Left renal cortex interstitium (tissue), 4 donors: ENCODE results near the gene ZNF860. TPM values are rescaled to one million over a fixed set of nuclear protein-coding genes. Genes with fewer than 3 reads are reported as not detected.
A peak's percentile ranks its signal among the peaks of the same experiment; 100 is the strongest.

Source experiments
- DNase-seq, 4 donors: peaks; one replicate each; pipeline ENCODE4 v3.0.0-alpha.2; 2013; ENCODE audit warnings: low read depth in 4 of 4, low spot score in 2 of 4, missing footprints in 1 of 4
- polyA plus RNA-seq, 4 donors: library from polyadenylated mRNA; unstranded; fragments of 120-200 nt; gene quantifications; one replicate each; pipeline ENCODE4 v1.2.1, GENCODE V29; 2013; ENCODE audit not compliant: insufficient read length in 4 of 4

The ZNF860 gene
- 1 to 10 TPM; 1.7 to 3.3 (median 2.4) TPM for polyA plus RNA-seq

DNA sequence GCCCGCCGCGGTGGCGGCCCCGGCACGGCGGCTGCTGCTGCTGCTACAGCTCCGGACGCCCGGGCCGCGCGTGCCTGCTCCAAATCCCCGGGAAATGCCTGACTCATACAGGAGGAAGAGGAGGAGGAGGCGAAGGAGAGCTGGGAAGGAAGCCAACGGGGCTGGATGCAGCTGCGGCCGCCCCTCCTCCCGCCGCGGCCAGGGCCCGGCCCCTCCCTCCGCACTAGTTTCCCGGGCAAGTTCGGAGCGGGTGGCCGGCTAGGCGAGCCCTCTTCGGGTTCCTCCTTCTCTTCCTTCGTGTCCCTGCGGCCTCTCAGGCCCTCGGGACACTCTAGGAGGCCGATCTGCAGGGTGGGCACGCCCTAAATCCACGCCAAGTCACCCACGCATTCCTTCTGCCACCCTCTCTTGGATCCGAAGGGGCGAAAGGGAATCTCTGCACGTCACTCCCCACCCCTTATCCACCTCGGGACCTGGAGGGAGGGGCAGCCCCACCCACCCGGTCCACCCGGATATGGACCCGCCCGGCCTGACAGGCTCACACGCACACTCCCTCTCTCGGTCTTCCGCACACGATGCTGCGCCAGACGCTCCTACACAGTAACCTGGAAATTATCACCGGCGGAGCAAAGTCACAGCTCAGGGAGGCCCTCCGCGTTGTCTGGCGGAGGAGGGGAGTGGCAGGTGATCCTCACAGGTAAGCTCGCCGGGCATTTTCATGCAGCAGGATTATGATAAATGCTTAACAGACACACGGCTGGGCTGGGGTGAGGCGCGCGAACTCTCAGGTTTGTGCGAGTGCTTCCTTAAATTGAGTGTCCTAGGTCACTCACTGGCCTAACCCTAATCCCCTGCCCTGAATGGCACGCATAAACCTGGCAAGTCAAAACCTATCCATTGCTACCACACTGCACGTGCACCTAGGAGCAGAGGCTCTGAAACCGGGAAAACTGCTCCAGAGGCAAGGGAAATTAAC is at the start of gene ZNF860, which contains the start of gene OSBPL10:
Gene ZNF860 (plus strand): TSS at position 545 of the 976 bp plus-strand sequence. CDS start 7,330 bp downstream, outside the sequence.
Gene OSBPL10 (minus strand): TSS at position 57 of the 976 bp plus-strand sequence. CDS start 83 bp downstream, outside the sequence.
- DNase-seq = peak in 3 of 4 donors; percentile 53 to 81 (median 75)

DNA sequence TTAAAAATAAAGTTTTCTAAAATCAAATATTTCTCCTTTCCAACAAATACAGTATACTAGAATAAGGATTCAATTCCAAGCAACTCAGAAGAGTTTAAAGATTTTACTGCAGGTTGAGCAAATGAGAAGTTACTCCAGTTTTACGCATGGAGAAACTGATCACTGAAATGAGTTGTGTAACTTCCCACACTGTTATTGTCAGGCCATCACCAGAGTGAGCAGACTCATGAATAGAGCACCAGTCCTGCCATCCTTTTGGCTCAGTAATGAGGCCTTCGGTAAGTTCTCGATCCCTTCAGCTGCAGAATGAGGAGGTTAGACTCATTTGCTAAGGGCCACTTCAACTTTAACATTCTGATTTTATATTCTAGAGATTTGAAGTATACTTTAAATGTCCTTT is 48.6 kb upstream of the ZNF860 start:
- DNase-seq = no peak

GRCh38 chr3:31934018-31934417 is 47.5 kb upstream of the ZNF860 start:
- DNase-seq = no peak

DNA sequence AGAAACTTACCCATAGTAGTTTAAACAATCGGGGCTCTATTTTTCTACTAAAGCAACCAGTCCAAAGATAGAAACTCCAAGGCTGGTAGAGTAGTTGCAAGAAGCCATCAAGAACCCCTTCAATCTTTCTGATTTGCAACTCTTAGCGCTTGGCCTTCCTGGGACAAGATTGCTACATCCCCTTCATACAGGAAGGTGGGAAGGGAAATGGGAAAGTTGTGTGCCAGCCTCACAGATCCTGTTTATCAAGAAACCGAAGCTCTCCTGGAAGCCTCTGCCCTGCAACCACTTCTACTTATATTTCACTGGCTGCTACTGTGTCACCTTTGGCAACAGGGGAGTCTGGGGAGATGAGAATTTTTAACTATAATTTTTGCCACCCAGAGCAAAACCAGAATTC is 46.7 kb upstream of the ZNF860 start:
- DNase-seq = no peak

GRCh38 chr3:31936420-31937060 is 45.0 kb upstream of the ZNF860 start:
- DNase-seq = no peak

- DNase-seq = no peak
These were observed 44.3 kb upstream of the ZNF860 start for GRCh38 chr3:31937225-31937624.

DNA sequence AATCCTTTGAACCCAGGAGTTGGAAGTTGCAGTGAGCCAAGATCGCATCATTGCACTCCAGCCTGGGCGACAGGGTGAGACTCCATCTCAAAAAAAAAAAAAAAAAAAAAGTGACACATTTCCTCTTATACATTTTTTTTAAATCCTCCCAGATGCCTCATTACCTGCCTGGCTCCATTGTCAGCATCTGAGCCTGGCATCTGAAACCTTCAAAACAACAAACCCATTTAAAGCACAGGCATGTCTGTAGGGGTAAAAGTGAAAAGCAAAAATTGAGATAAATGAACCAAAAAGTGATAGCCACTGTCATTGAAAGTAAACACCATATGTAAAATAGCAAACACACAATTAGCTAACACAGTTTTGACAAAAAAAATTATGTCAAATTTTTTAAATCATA is 39.1 kb upstream of the ZNF860 start:
- DNase-seq = no peak

DNA sequence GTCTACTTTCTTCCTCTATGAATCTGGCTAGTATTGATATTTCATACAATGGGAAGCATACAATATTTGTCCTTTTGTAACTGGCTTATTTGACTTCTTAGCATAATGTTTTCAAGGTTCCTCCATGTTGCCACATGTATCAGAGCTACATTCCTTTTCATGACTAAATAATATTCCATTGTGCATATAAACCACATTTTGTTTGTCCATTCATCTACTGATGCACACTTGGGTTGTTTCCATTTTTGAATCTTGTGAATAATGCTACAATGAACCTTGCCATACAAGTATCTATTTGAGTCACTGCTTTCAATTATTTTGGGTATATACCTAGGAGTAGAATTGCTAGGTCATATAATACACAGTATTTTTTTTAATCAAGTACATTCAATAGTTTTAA is 38.5 kb upstream of the ZNF860 start:
- DNase-seq = no peak

GRCh38 chr3:31945738-31946052 is 35.9 kb upstream of the ZNF860 start:
- DNase-seq = no peak

GRCh38 chr3:31946484-31947081 is 35.0 kb upstream of the ZNF860 start:
- DNase-seq = no peak

DNA sequence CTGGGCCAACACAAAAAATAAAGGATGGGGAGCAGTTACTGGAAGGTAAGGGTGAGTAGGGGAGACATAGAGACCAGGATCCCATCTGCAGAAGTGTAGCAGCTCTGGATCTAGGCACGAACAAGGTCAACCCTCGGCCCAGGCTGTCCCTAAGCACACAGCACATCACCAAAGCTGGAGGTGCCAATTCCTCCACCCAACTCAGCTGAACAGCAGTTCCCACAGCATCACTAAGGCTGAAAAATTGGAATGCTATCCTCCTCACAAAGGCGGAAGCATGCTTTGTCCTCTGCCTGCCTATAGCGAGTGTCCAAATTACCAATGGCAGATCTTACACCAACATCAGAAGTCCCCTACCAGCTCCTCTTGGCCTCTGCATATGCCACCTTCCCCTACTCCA is 34.4 kb upstream of the ZNF860 start:
- no peak for DNase-seq

- DNase-seq = no peak
These were observed 33.9 kb upstream of the ZNF860 start for GRCh38 chr3:31947671-31948091.

DNA sequence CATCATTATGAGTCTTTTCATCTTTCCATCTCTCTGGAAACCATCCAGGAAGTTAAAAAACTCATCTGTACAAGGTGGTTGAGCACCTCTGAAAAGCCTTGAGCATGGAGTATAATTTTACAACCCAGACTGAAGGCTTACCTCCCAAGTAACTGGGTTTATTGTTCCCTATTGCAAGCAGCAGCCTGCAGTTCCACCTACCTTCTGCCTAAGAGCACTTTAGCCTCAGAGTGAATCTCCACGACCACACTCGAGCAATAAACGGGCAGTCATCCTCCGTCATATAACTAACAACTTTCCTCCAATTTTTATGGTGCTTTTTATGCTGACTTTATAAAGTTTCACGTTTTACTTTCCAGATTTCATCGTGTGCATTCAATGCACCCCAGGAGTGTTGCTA is 33.3 kb upstream of the ZNF860 start:
- no peak for DNase-seq

GRCh38 chr3:31952205-31952604 is 29.3 kb upstream of the ZNF860 start:
- DNase-seq = no peak

DNA sequence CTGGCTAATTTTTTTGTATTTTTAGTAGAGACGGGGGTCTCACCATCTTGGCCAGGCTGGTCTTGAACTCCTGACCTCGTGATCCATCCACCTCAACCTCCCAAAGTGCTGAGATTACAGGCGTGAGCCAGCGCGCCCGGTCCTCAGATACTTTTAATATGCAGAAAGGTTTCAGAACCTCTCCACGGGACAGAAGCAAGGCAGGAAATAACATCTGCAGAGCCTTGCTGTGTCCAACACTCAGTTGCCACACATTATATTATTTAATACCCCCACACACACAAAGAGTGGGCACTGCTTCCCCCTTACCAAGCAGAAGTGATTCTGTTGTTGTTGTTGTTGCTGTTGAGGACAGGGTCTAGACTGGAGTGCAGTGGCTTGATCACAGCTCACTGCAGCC is 28.5 kb upstream of the ZNF860 start:
- no peak for DNase-seq

- DNase-seq = no peak
These were observed 27.9 kb upstream of the ZNF860 start for GRCh38 chr3:31953636-31954035.

DNA sequence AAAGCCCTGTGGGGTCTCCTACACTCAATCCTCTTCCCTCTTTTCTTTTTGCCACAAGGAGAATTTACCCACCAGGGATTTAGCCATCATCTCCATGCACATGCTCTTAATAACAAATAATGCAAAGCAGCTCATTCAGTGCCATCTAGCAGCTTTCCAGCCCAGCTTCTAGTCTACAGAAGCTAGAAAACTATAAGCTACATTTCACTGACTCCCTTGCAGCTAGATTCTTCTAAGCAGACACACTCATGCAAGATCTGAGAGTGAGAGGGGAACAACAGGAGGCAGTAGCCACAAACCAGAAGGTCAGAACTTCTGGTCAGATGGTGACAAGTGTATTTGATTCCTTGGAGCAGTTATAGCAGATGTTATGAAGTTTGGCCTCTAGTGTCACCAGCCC is 26.0 kb upstream of the ZNF860 start:
- DNase-seq = no peak

DNA sequence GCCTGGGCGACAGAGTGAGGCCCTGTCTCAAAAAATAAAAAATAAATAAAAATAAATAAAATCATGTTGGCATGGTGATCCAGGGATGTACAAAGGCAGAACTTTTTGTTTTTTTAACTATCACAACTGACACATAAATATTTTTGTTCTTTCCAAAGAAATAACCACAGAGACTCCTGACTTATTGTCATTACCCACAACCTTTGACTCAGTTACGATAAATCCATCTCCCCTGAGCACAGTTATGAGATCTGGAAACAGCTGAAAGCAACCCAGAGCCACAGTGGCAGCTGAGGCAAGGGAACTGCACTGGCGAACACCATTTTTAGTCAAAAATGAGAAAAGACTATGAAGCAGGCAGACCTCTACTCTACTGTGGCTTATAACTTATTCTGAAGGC is 24.4 kb upstream of the ZNF860 start:
- no peak for DNase-seq

DNA sequence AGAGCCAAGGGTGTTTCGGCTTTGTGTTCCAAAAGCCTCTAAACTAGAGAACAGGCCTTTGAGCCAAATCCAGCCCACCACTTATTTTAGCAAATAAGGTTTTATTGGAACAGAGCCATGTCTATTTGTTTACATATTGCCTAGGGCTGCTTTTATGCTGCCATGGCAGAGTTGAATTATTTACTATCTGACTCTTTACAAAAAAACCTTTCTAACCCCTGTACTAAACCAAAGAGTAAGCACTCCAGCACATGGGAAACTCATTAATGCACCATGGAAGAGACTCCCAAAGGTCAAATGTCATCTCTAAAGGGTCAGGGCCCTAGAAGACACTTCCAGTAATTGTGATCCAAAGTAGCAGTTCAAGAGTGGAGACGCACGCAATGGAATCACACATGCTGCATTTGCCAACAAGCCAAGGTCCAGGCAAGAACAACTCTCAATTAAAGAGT is 22.8 kb upstream of the ZNF860 start:
- DNase-seq = no peak

DNA sequence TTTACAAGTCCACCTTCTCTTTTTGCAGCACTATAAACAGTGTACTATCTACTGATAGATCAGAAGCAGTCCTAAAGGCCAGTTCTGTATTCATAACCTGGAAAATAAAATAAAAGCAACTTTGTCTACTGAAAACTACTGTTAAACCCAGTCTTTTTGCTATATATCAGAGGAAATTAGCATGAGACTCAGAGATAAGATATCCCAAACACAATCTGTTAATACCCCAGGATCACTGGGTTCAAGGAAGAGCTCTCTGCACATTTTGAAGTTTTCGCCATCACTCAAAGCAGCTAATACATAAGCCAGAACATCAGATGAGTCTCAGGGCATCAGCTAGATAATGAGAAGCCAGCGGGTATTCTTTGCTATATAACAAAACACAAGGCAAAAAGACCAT is 22.3 kb upstream of the ZNF860 start:
- DNase-seq = no peak
